ENCODE results near the gene ATP5ME. TPM values are rescaled to one million over a fixed set of nuclear protein-coding genes. Genes with fewer than 3 reads are reported as not detected.

Gene ATP5ME
- total and polyA plus RNA-seq, 2 of the 13 experiments (the other 11 are each of a cell fraction or from before 2014, with no cell fraction given) = 305 to 753 TPM

- no peaks in the 10 kb centered on the region for H4K20me1 ChIP-seq (ENCODE audit: insufficient read depth, low read length)
- H3K9me3 ChIP-seq (ENCODE audit: low read length) = no peaks in the 10 kb centered on the region
- ATAC-seq = no peak
- CTCF ChIA-PET (ENCODE audit: low intra/inter-chr PET ratio, low total read pairs) = no interaction called here
- no TSS peak for BruUV-seq (replicated peaks)
- FAIRE-seq = no peak
- no peak overlapping the region for H3K27ac ChIP-seq (ENCODE audit: extremely low read length, insufficient read depth, low read length)
- H3K36me3 ChIP-seq (replicated peaks in 1 of 2; ENCODE audit: control insufficient read depth in 1 of 2, insufficient read depth in 2 of 2, low read length in 2 of 2) = no peaks in the 10 kb centered on the region
- POLR2A ChIA-PET = no interaction called here
- no peak overlapping the region for H3K9ac ChIP-seq (ENCODE audit: insufficient read depth, low read depth, low read length)
- H3K27me3 ChIP-seq (ENCODE audit: control insufficient read depth in 1 of 2, insufficient read depth in 2 of 2, low read length in 2 of 2) = peaks cover 14 to 69% of the 10 kb centered on the region in 2 experiments; a peak in 4 of 5 replicates
- WGBS (ENCODE audit: low lambda C conversion rate) = 16% methylated on average over 15 of the region's 20 CpGs
- peak overlapping the region; percentile 12; the same call in 1 of the 2 replicates for H3K4me2 ChIP-seq (ENCODE audit: low read depth, low read length)
- in situ Hi-C loops (cut with HindIII; ENCODE audit: extremely low pct_ligation_motif_present, low pct_unique_long_range_greater_than_20kb) (no loop called here), intact Hi-C loops (cut with micrococcal nuclease; ENCODE audit: unreplicated experiment) (no loop called here)
- no peak overlapping the region for H2AFZ ChIP-seq (ENCODE audit: low read length)
- H3K79me2 ChIP-seq (ENCODE audit: insufficient read depth, low read length) = no peaks in the 10 kb centered on the region
- peaks cover 8% of the 10 kb centered on the region for H3K4me1 ChIP-seq (ENCODE audit: insufficient read depth, low read length)
- DNase-seq (ENCODE audit: low spot score) = no peak
- TF ChIP-seq ZNF124 (CRISPR knock-in tag; IDR thresholded peaks at IDR 0.05) (no peak), ZNF687 (CRISPR knock-in tag; IDR thresholded peaks at IDR 0.05) (peak; percentile 7; the same call in 1 of the 2 replicates)
- peak overlapping the region in 1 of 3 experiments; percentile 23; a peak in 1 of 6 replicates for H3K4me3 ChIP-seq (replicated peaks in 1 of 3; ENCODE audit: insufficient read depth in 1 of 3, low read depth in 2 of 3, low read length in 3 of 3)
Observed at GRCh38 chr4:629915-630641, 44.0 kb downstream of the ATP5ME start.

- ChIA-PET CTCF (ENCODE audit: low intra/inter-chr PET ratio, low total read pairs) (no interaction called here), POLR2A (no interaction called here)
- Histone ChIP-seq H3K4me1 (ENCODE audit: insufficient read depth, low read length) (peaks cover 8% of the 10 kb centered on the region), H3K9ac (ENCODE audit: insufficient read depth, low read depth, low read length) (no peak overlapping the region), H3K9me3 (ENCODE audit: low read length) (no peaks in the 10 kb centered on the region), H4K20me1 (ENCODE audit: insufficient read depth, low read length) (no peaks in the 10 kb centered on the region), H2AFZ (ENCODE audit: low read length) (no peak overlapping the region), H3K27me3 (ENCODE audit: control insufficient read depth in 1 of 2, insufficient read depth in 2 of 2, low read length in 2 of 2) (peaks cover 14 to 72% of the 10 kb centered on the region in 2 experiments; a peak in 4 of 5 replicates), H3K36me3 (replicated peaks in 1 of 2; ENCODE audit: control insufficient read depth in 1 of 2, insufficient read depth in 2 of 2, low read length in 2 of 2) (no peaks in the 10 kb centered on the region), H3K4me3 (replicated peaks in 1 of 3; ENCODE audit: insufficient read depth in 1 of 3, low read depth in 2 of 3, low read length in 3 of 3) (no peak overlapping the region), H3K79me2 (ENCODE audit: insufficient read depth, low read length) (no peaks in the 10 kb centered on the region), H3K4me2 (ENCODE audit: low read depth, low read length) (no peak overlapping the region), H3K27ac (ENCODE audit: extremely low read length, insufficient read depth, low read length) (no peak overlapping the region)
- DNase-seq (ENCODE audit: low spot score) (no peak), ATAC-seq (no peak), FAIRE-seq (no peak)
- in situ Hi-C loops (cut with HindIII; ENCODE audit: extremely low pct_ligation_motif_present, low pct_unique_long_range_greater_than_20kb) (no loop called here), intact Hi-C loops (cut with micrococcal nuclease; ENCODE audit: unreplicated experiment) (no loop called here)
- 32% methylated on average over 7 of the region's 9 CpGs for WGBS (ENCODE audit: low lambda C conversion rate)
- BruUV-seq (replicated peaks) = no TSS peak
- TF ChIP-seq TIGD3 (CRISPR knock-in tag; IDR thresholded peaks at IDR 0.05; ENCODE audit: borderline replicate concordance) = no peak
- TF ChIP-seq BRF2 (CRISPR knock-in tag; IDR thresholded peaks at IDR 0.05) = no peak
- TF ChIP-seq ZNF18 (CRISPR knock-in tag; IDR thresholded peaks at IDR 0.05; ENCODE audit: insufficient replicate concordance) = no peak
- TF ChIP-seq ZFAT (CRISPR knock-in tag; conservative IDR thresholded peaks at IDR 0.05) = no peak
Observed at GRCh38 chr4:629636-629914, 44.5 kb downstream of the ATP5ME start.

All from HepG2 (cell line).